IMR-90 (cell line): Measurements from ENCODE around the gene ANKRD33B. TPM values are rescaled to one million over a fixed set of nuclear protein-coding genes. Genes with fewer than 3 reads are reported as not detected.

Experiments
- ATAC-seq: fragments of 200-7000 bp; cut with Tn5 transposase; 2 replicates; pipeline ENCODE4 v1.9.1; 2020; ENCODE audit warnings: low read depth, mild to moderate bottlenecking, moderate library complexity
- BruUV-seq: library from RNA; stranded (reverse); fragments of 400-500 nt; replicated peaks from 2 replicates; lab custom pipeline; 2021; lab: Mats Ljungman, UMichigan
- CTCF ChIA-PET: fragments of 300-600 bp; formaldehyde crosslinking; extraction: SDS; loops from one replicate; lab custom pipeline; 2021; ENCODE audit warnings: antibody characterized with exemption; lab: Yijun Ruan, JAX
- POLR2A ChIA-PET: fragments of 300-600 bp; sonication (Branson Sonifier 250); formaldehyde crosslinking; loops from one replicate; lab custom pipeline; 2022; ENCODE audit warnings: antibody characterized with exemption; ENCODE audit not compliant: unreplicated experiment; lab: Charles Lee
- DNase-seq: peaks from one replicate; pipeline ENCODE4 v3.0.0; 2013
- H2AFZ ChIP-seq: replicated peaks from 2 replicates; pipeline ENCODE3; 2013; ENCODE audit warnings: low read length, mild to moderate bottlenecking; ENCODE audit not compliant: poor library complexity
- H2AK5ac ChIP-seq: 2 replicates; pipeline ENCODE4 v1.6.1; 2013; ENCODE audit warnings: low read depth, low read length, inconsistent platforms
- H2AK9ac ChIP-seq: replicated peaks from 2 replicates; pipeline ENCODE3; 2013; ENCODE audit warnings: mild to moderate bottlenecking, low read depth, low read length, moderate library complexity; ENCODE audit not compliant: poor library complexity
- H2BK120ac ChIP-seq: 2 replicates; pipeline ENCODE4 v1.6.1; 2013; ENCODE audit warnings: low read depth, low read length, inconsistent platforms
- H2BK15ac ChIP-seq: 3 replicates; pipeline ENCODE4 v1.6.1; 2013; ENCODE audit warnings: low read depth, low read length, inconsistent platforms
- H2BK20ac ChIP-seq: 2 replicates; pipeline ENCODE4 v1.6.1; 2013; ENCODE audit warnings: low read depth, mild to moderate bottlenecking, inconsistent platforms, low read length, moderate library complexity
- H2BK5ac ChIP-seq: 2 replicates; pipeline ENCODE4 v1.6.1; 2013; ENCODE audit warnings: mild to moderate bottlenecking, low read depth, low read length, inconsistent platforms; ENCODE audit not compliant: poor library complexity, severe bottlenecking
- H3K14ac ChIP-seq: replicated peaks from 2 replicates; pipeline ENCODE4 v1.6.1; 2013; ENCODE audit warnings: low read depth, low read length, inconsistent platforms
- H3K18ac ChIP-seq: 2 replicates; pipeline ENCODE4 v1.6.1; 2013; ENCODE audit warnings: low read depth, low read length, control low read depth
- H3K23ac ChIP-seq: 2 replicates; pipeline ENCODE4 v1.6.1; 2013; ENCODE audit warnings: low read depth, low read length, inconsistent platforms
- H3K27ac ChIP-seq: 2 replicates; pipeline ENCODE4 v1.5.1; 2013; ENCODE audit warnings: mild to moderate bottlenecking, control low read depth, low read length; ENCODE audit not compliant: insufficient read depth
- H3K27me3 ChIP-seq: 2 replicates; pipeline ENCODE4 v1.6.1; 2013; ENCODE audit warnings: low read length; ENCODE audit not compliant: control insufficient read depth, insufficient read depth
- H3K36me3 ChIP-seq: 2 replicates; pipeline ENCODE4 v1.6.1; 2013; ENCODE audit warnings: low read length, mixed read lengths; ENCODE audit not compliant: control insufficient read depth, insufficient read depth
- H3K4ac ChIP-seq: 2 replicates; pipeline ENCODE4 v1.6.1; 2013; ENCODE audit warnings: low read depth, low read length, inconsistent platforms
- H3K4me1 ChIP-seq: 2 replicates; pipeline ENCODE4 v1.6.1; 2013; ENCODE audit warnings: low read length, mixed read lengths; ENCODE audit not compliant: control insufficient read depth, insufficient read depth
- H3K4me2 ChIP-seq: 2 replicates; pipeline ENCODE4 v1.6.1; 2013; ENCODE audit warnings: low read depth, mild to moderate bottlenecking, control low read depth, low read length, moderate library complexity
- H3K4me3 ChIP-seq: 2 replicates; pipeline ENCODE4 v1.5.1; 2013; ENCODE audit warnings: low read depth, mild to moderate bottlenecking, control low read depth, low read length, moderate library complexity; ENCODE audit not compliant: insufficient read depth
- H3K56ac ChIP-seq: 2 replicates; pipeline ENCODE4 v1.6.1; 2013; ENCODE audit warnings: low read length, inconsistent platforms; ENCODE audit not compliant: insufficient read depth; ENCODE audit errors: extremely low read depth
- H3K79me1 ChIP-seq, 2 experiments: 2 replicates each; pipeline ENCODE4 v1.6.1; 2013; ENCODE audit warnings: low read length in 2 of 2, inconsistent platforms in 1 of 2, low read depth in 1 of 2
- H3K9ac ChIP-seq: 2 replicates; pipeline ENCODE4 v1.6.1; 2013; ENCODE audit warnings: low read depth, low read length, control low read depth
- H3K9me1 ChIP-seq: 2 replicates; pipeline ENCODE4 v1.6.1; 2013; ENCODE audit warnings: low read length, inconsistent platforms; ENCODE audit not compliant: insufficient read depth
- H3K9me3 ChIP-seq: 2 replicates; pipeline ENCODE4 v1.6.1; 2013; ENCODE audit warnings: low read length; ENCODE audit not compliant: control insufficient read depth, insufficient read depth
- H4K20me1 ChIP-seq: 2 replicates; pipeline ENCODE4 v1.6.1; 2013; ENCODE audit warnings: low read length, inconsistent platforms; ENCODE audit not compliant: insufficient read depth
- H4K5ac ChIP-seq: 2 replicates; pipeline ENCODE4 v1.6.1; 2013; ENCODE audit warnings: mild to moderate bottlenecking, low read depth, low read length, control low read depth
- H4K8ac ChIP-seq, 2 experiments: 2 replicates each; pipeline ENCODE4 v1.6.1; 2013; ENCODE audit warnings: low read depth in 2 of 2, low read length in 2 of 2, control low read depth in 1 of 2, inconsistent platforms in 1 of 2
- H4K91ac ChIP-seq: 2 replicates; pipeline ENCODE4 v1.6.1; 2013; ENCODE audit warnings: low read depth, low read length, inconsistent platforms; ENCODE audit not compliant: insufficient read depth
- BHLHE40 ChIP-seq: fragments of 150-350 bp; IDR thresholded peaks from 2 replicates; pipeline ENCODE4 v1.6.1; 2016; ENCODE audit warnings: mild to moderate bottlenecking, low read depth, low read length
- CEBPB ChIP-seq: IDR thresholded peaks from 2 replicates; pipeline ENCODE4 v1.6.1; 2012; ENCODE audit warnings: low read depth, low read length, improper control_type of control experiment
- CHD1 ChIP-seq: IDR thresholded peaks from 2 replicates; pipeline ENCODE4 v1.6.1; 2012; ENCODE audit warnings: low read depth, low read length, improper control_type of control experiment
- CTCF ChIP-seq: conservative IDR thresholded peaks from 2 replicates; pipeline ENCODE4 v1.5.1; 2012; ENCODE audit warnings: mild to moderate bottlenecking, low read depth, low read length, improper control_type of control experiment
- ELK1 ChIP-seq: fragments of 150-350 bp; IDR thresholded peaks from 2 replicates; pipeline ENCODE4 v1.6.1; 2016; ENCODE audit warnings: low read depth, mild to moderate bottlenecking, low read length, moderate library complexity, borderline replicate concordance
- FOS ChIP-seq: fragments of 150-350 bp; IDR thresholded peaks from 2 replicates; pipeline ENCODE4 v1.6.1; 2016; ENCODE audit warnings: low read depth, low read length
- MAFK ChIP-seq: IDR thresholded peaks from 2 replicates; pipeline ENCODE4 v1.6.1; 2012; ENCODE audit warnings: low read depth, low read length, improper control_type of control experiment
- MAZ ChIP-seq: IDR thresholded peaks from 2 replicates; pipeline ENCODE4 v1.6.1; 2012; ENCODE audit warnings: low read depth, mild to moderate bottlenecking, low read length, improper control_type of control experiment, moderate library complexity, borderline replicate concordance
- MXI1 ChIP-seq: IDR thresholded peaks from 2 replicates; pipeline ENCODE4 v1.6.1; 2012; ENCODE audit warnings: low read depth, mild to moderate bottlenecking, low read length, moderate library complexity, borderline replicate concordance
- NFE2L2 ChIP-seq: fragments of 150-350 bp; IDR thresholded peaks from 2 replicates; pipeline ENCODE4 v1.6.1; 2016; ENCODE audit warnings: low read depth, mild to moderate bottlenecking, low read length
- POLR2A ChIP-seq: IDR thresholded peaks from 2 replicates; pipeline ENCODE4 v1.6.1; 2012; ENCODE audit warnings: mild to moderate bottlenecking, low read depth, low read length
- RAD21 ChIP-seq: IDR thresholded peaks from 2 replicates; pipeline ENCODE4 v1.6.1; 2012; ENCODE audit warnings: low read length, improper control_type of control experiment
- RCOR1 ChIP-seq: IDR thresholded peaks from 2 replicates; pipeline ENCODE4 v1.6.1; 2012; ENCODE audit warnings: mild to moderate bottlenecking, low read length, improper control_type of control experiment; ENCODE audit not compliant: insufficient replicate concordance
- RFX5 ChIP-seq: IDR thresholded peaks from 2 replicates; pipeline ENCODE4 v1.8.0; 2012; ENCODE audit warnings: low read depth, mild to moderate bottlenecking, low read length, moderate library complexity
- SMC3 ChIP-seq: fragments of 150-350 bp; IDR thresholded peaks from 2 replicates; pipeline ENCODE4 v1.6.1; 2016; ENCODE audit warnings: low read depth, mild to moderate bottlenecking, antibody characterized with exemption, low read length, moderate library complexity
- USF2 ChIP-seq: fragments of 150-350 bp; IDR thresholded peaks from 2 replicates; pipeline ENCODE4 v1.6.1; 2017; ENCODE audit warnings: mild to moderate bottlenecking, antibody characterized with exemption, low read length, low read depth
- WGBS, 2 experiments: methylation state at CpG; one replicate each; pipeline versions ENCODE4 v1.1.5 to v1.1.7; 2013; ENCODE audit warnings: missing lambda C conversion rate in 2 of 2; ENCODE audit not compliant: insufficient read length in 1 of 2; ENCODE audit errors: extremely low coverage in 2 of 2; 5-methylcytosine and 5-hydroxymethylcytosine counted together
- dilution Hi-C: fragments of 300-500 bp; cut with HindIII; formaldehyde crosslinking; loops from one replicate; pipeline ENCODE4 v1.14.3; 2018; ENCODE audit warnings: low sequenced_read_pairs; ENCODE audit not compliant: unreplicated experiment
- in situ Hi-C: fragments of 300-500 bp; cut with MboI; formaldehyde crosslinking; loops from 3 replicates; pipeline ENCODE4 v1.14.3; 2019; ENCODE audit warnings: low sequenced_read_pairs, inconsistent platforms, mixed read lengths
- intact Hi-C: fragments of 100-400 bp; cut with micrococcal nuclease; formaldehyde crosslinking; loops from 2 replicates; pipeline ENCODE4 v1.10.0; 2022
- polyA plus RNA-seq, 3 experiments: library from polyadenylated mRNA; depleted of rRNA; stranded (reverse); fragments of >200 nt; gene quantifications; 2 replicates each; pipeline ENCODE4 v1.2.3, GENCODE V29; 2012; ENCODE audit warnings: low replicate concordance in 1 of 3
- total RNA-seq: library from RNA; depleted of rRNA; stranded (reverse); fragments of >200 nt; gene quantifications from 2 replicates; pipeline ENCODE4 v1.2.3, GENCODE V29; 2012

The ANKRD33B gene
- total and polyA plus RNA-seq, 2 of the 4 experiments (the other 2 are of a cell fraction): 2.5 to 3.3 TPM

- no TSS peak for BruUV-seq
- CTCF ChIA-PET: no interaction called here
- Histone ChIP-seq H2BK5ac (no peak overlapping the region), H2BK120ac (no peak overlapping the region), H3K9me3 (no peaks in the 10 kb centered on the region), H3K36me3 (no peaks in the 10 kb centered on the region), H3K4me2 (no peak overlapping the region), H3K79me1 (peaks cover 15 to 66% of the 10 kb centered on the region in 2 experiments), H3K14ac (no peak overlapping the region), H3K23ac (no peak overlapping the region), H3K27ac (no peak overlapping the region), H2BK15ac (no peak overlapping the region), H2AK5ac (no peak overlapping the region), H2BK20ac (no peak overlapping the region), H3K9me1 (peaks cover 24% of the 10 kb centered on the region), H3K27me3 (no peaks in the 10 kb centered on the region), H3K4ac (no peak overlapping the region), H4K20me1 (peaks cover 31% of the 10 kb centered on the region; the same call in 1 of the 2 replicates), H2AFZ (no peak overlapping the region), H4K8ac (no peak overlapping the region), H4K91ac (no peak overlapping the region), H3K9ac (no peak overlapping the region), H3K56ac (no peak overlapping the region), H3K4me3 (no peak overlapping the region), H2AK9ac (no peak overlapping the region), H3K18ac (no peak overlapping the region), H3K4me1 (peaks cover 22% of the 10 kb centered on the region), H4K5ac (no peak overlapping the region)
- ATAC-seq (no peak), DNase-seq (no peak)
- intact Hi-C loops (no loop called here), dilution Hi-C loops (no loop called here), in situ Hi-C loops (no loop called here)
- TF ChIP-seq ELK1 (no peak), MXI1 (no peak), RCOR1 (no peak), SMC3 (no peak), RFX5 (no peak), MAFK (no peak), RAD21 (no peak), MAZ (no peak), POLR2A (no peak), CTCF (no peak), USF2 (no peak), CEBPB (no peak), CHD1 (no peak), FOS (no peak), BHLHE40 (no peak), NFE2L2 (no peak)
- POLR2A ChIA-PET: no interaction called here
- 85% methylated on average over 4 of the region's 6 CpGs; no CpG with 5 or more reads in 1 of the 2 experiments for whole genome bisulfite sequencing, 2 experiments
Observed at GRCh38 chr5:10604975-10605374, 41.1 kb downstream of the ANKRD33B start.
